HG03469 (cell line): ENCODE results near the gene SH3GLB2.
A peak's percentile ranks its signal among the peaks of the same experiment; 100 is the strongest.

Experiments
- ATAC-seq: cut with Tn5 transposase; IDR thresholded peaks from one replicate; pipeline ENCODE4 v1.9.1; 2021; ENCODE audit warnings: mild to moderate bottlenecking, moderate library complexity, moderate number of reproducible peaks; ENCODE audit not compliant: unreplicated experiment

The SH3GLB2 gene

GRCh38 chr9:129028192-129028966 lies at the start of gene SH3GLB2:
SH3GLB2 (minus strand) TSS chr9:129028331; CDS start chr9:129028154, 177 bp downstream.
- ATAC-seq: peak; percentile 53

GRCh38 chr9:129077236-129077635 lies 49.1 kb upstream of the SH3GLB2 start:
- ATAC-seq: no peak

- ATAC-seq: no peak
Observed at GRCh38 chr9:129076640-129077037, 48.5 kb upstream of the SH3GLB2 start.

- ATAC-seq: no peak
Observed at GRCh38 chr9:129075996-129076639, 48.0 kb upstream of the SH3GLB2 start.

GRCh38 chr9:129074106-129074505 lies 46.0 kb upstream of the SH3GLB2 start:
- ATAC-seq: no peak

GRCh38 chr9:129073404-129073803 lies 45.3 kb upstream of the SH3GLB2 start:
- no peak for ATAC-seq

GRCh38 chr9:129072171-129072570 lies 44.0 kb upstream of the SH3GLB2 start:
- no peak for ATAC-seq

- ATAC-seq: no peak
Observed at GRCh38 chr9:129071526-129072126, 43.5 kb upstream of the SH3GLB2 start.

GRCh38 chr9:129070696-129071525 lies 42.8 kb upstream of the SH3GLB2 start:
- no peak for ATAC-seq

- no peak for ATAC-seq
Observed at GRCh38 chr9:129069862-129070641, 41.9 kb upstream of the SH3GLB2 start.

GRCh38 chr9:129068990-129069861 lies 41.1 kb upstream of the SH3GLB2 start:
- no peak for ATAC-seq

- no peak for ATAC-seq
Observed at GRCh38 chr9:129068110-129068509, 40.0 kb upstream of the SH3GLB2 start.

- ATAC-seq: no peak
Observed at GRCh38 chr9:129064499-129064908, 36.4 kb upstream of the SH3GLB2 start.

GRCh38 chr9:129063061-129063460 lies 34.9 kb upstream of the SH3GLB2 start:
- no peak for ATAC-seq

- no peak for ATAC-seq
Observed at GRCh38 chr9:129060991-129061390, 32.9 kb upstream of the SH3GLB2 start.

GRCh38 chr9:129059796-129060785 lies 32.0 kb upstream of the SH3GLB2 start:
- ATAC-seq: no peak

- ATAC-seq: no peak
Observed at GRCh38 chr9:129058965-129059795, 31.0 kb upstream of the SH3GLB2 start.
